Keratinocyte (primary cell): ENCODE data around the gene CYFIP1. TPM values are rescaled to one million over a fixed set of nuclear protein-coding genes. Genes with fewer than 3 reads are reported as not detected.

Experiments
- DNase-seq: peaks from one replicate; pipeline ENCODE4 v3.0.0-alpha.2; 2011; ENCODE audit warnings: low read depth, missing footprints, low spot score
- FAIRE-seq: peaks from 2 replicates; lab custom pipeline; 2011; peaks lifted over from hg19 to GRCh38; lab: Jason Lieb, UNC
- H2AFZ ChIP-seq: 2 replicates; pipeline ENCODE4 v1.6.0; 2012; ENCODE audit warnings: low read length, control low read depth, inconsistent platforms; ENCODE audit not compliant: control insufficient read depth
- H3K27ac ChIP-seq: 2 replicates; pipeline ENCODE4 v1.5.1; 2011; ENCODE audit warnings: low read length; ENCODE audit not compliant: control insufficient read depth, insufficient read depth
- H3K27me3 ChIP-seq: 3 replicates; pipeline ENCODE4 v1.6.0; 2011; ENCODE audit warnings: low read length; ENCODE audit not compliant: control insufficient read depth, insufficient read depth; ENCODE audit errors: extremely low read depth
- H3K36me3 ChIP-seq, 2 experiments: 2 replicates in 1 of 2; 3 replicates in 1 of 2; pipeline ENCODE4 v1.5.1; 2011; ENCODE audit warnings: low read length in 2 of 2, mild to moderate bottlenecking in 1 of 2; ENCODE audit not compliant: control insufficient read depth in 2 of 2, insufficient read depth in 2 of 2; ENCODE audit errors: extremely low read depth in 1 of 2
- H3K4me1 ChIP-seq: 3 replicates; pipeline ENCODE4 v1.5.1; 2011; ENCODE audit warnings: low read length; ENCODE audit not compliant: control insufficient read depth, insufficient read depth; ENCODE audit errors: extremely low read depth
- H3K4me2 ChIP-seq: 3 replicates; pipeline ENCODE4 v1.6.0; 2011; ENCODE audit warnings: low read depth, low read length; ENCODE audit not compliant: control insufficient read depth, insufficient read depth; ENCODE audit errors: extremely low read depth
- H3K4me3 ChIP-seq, 3 experiments: fragments of 200-600 bp in 1 of 3; sonication (generic) in 1 of 3; 2 replicates in 2 of 3; 3 replicates in 1 of 3; pipeline ENCODE4 v1.5.1; 2011 to 2016; ENCODE audit warnings: low read length in 3 of 3, mild to moderate bottlenecking in 3 of 3, control low read depth in 2 of 3, inconsistent platforms in 1 of 3, low read depth in 1 of 3, mixed read lengths in 1 of 3, mixed run types in 1 of 3, moderate library complexity in 1 of 3; ENCODE audit not compliant: control insufficient read depth in 2 of 3, insufficient read depth in 2 of 3; ENCODE audit errors: extremely low read depth in 1 of 3
- H3K79me2 ChIP-seq: 2 replicates; pipeline ENCODE4 v1.6.0; 2012; ENCODE audit warnings: low read length; ENCODE audit not compliant: control insufficient read depth, insufficient read depth
- H3K9ac ChIP-seq: 3 replicates; pipeline ENCODE4 v1.6.0; 2011; ENCODE audit warnings: low read length; ENCODE audit not compliant: control insufficient read depth, insufficient read depth; ENCODE audit errors: extremely low read depth
- H3K9me1 ChIP-seq: 3 replicates; pipeline ENCODE4 v1.6.0; 2011; ENCODE audit warnings: low read length; ENCODE audit not compliant: control insufficient read depth, insufficient read depth; ENCODE audit errors: extremely low read depth
- H3K9me3 ChIP-seq: 2 replicates; pipeline ENCODE4 v1.5.1; 2012; ENCODE audit warnings: low read depth, low read length; ENCODE audit not compliant: control insufficient read depth
- H4K20me1 ChIP-seq: 3 replicates; pipeline ENCODE4 v1.6.0; 2011; ENCODE audit warnings: low read length; ENCODE audit not compliant: control insufficient read depth, insufficient read depth; ENCODE audit errors: extremely low read depth
- CTCF ChIP-seq, 3 experiments: IDR thresholded peaks in 1 of 3; conservative IDR thresholded peaks in 1 of 3; optimal IDR thresholded peaks in 1 of 3; 2 replicates in 2 of 3; 3 replicates in 1 of 3; pipeline versions ENCODE3 to v1.5.1; 2011; ENCODE audit warnings: low read length in 3 of 3, mild to moderate bottlenecking in 3 of 3, moderate library complexity in 2 of 3, control low read depth in 1 of 3, inconsistent platforms in 1 of 3; ENCODE audit not compliant: insufficient read depth in 2 of 3; ENCODE audit errors: extremely low read depth in 1 of 3
- EZH2 ChIP-seq: IDR thresholded peaks from one replicate; pipeline ENCODE4 v1.6.1; 2012; ENCODE audit warnings: inconsistent platforms, mild to moderate bottlenecking, low read length, moderate library complexity
- dilution Hi-C: fragments of 300-500 bp; cut with MboI; formaldehyde crosslinking; loops from one replicate; pipeline ENCODE4 v1.7.0; 2020; ENCODE audit warnings: low sequenced_read_pairs; ENCODE audit not compliant: extremely low pct_ligation_motif_present
- polyA plus RNA-seq, 5 experiments: library from polyadenylated mRNA; depleted of rRNA in 3 of 5; stranded (reverse) in 3 of 5; stranded (forward) in 1 of 5; unstranded in 1 of 5; fragments of >200 nt; gene quantifications; 1 replicate in 1 of 5; 2 replicates in 3 of 5; 3 replicates in 1 of 5; pipeline versions ENCODE4 v1.2.1 to v1.2.3, GENCODE V29; 2011 to 2012; ENCODE audit warnings: missing spikeins in 2 of 5, low read depth in 1 of 5, low replicate concordance in 1 of 5

CYFIP1 gene
- polyA plus RNA-seq, 1 donor (not counting 4 experiments of a cell fraction or from before 2014, with no cell fraction given): 72.3 TPM

GRCh38 chr15:22884344-22884743 lies 95.8 kb downstream of the CYFIP1 start:
- dilution Hi-C loops: no loop called here
- Histone ChIP-seq H3K9me3 (no peaks in the 10 kb centered on the region), H2AFZ (no peak overlapping the region), H3K4me3 (no peak overlapping the region), H4K20me1 (peaks cover 5% of the 10 kb centered on the region), H3K36me3 (peaks cover 21 to 27% of the 10 kb centered on the region in 2 experiments), H3K9ac (no peak overlapping the region), H3K4me2 (no peak overlapping the region), H3K9me1 (no peaks in the 10 kb centered on the region), H3K27ac (no peak overlapping the region), H3K4me1 (peaks cover 3% of the 10 kb centered on the region), H3K79me2 (no peaks in the 10 kb centered on the region), H3K27me3 (no peaks in the 10 kb centered on the region)
- no peak for DNase-seq
- TF ChIP-seq EZH2 (no peak), CTCF (optimal IDR thresholded peaks at IDR 0.05 in 1 of 3, IDR thresholded peaks at IDR 0.05 in 1 of 3, conservative IDR thresholded peaks at IDR 0.05 in 1 of 3; ENCODE audit: extremely low read depth in 1 of 3, insufficient read depth in 2 of 3, low read length in 3 of 3) (no peak)
- no peak for FAIRE-seq

GRCh38 chr15:22883196-22883595 lies 97.0 kb downstream of the CYFIP1 start:
- Histone ChIP-seq H4K20me1 (peaks cover 2% of the 10 kb centered on the region), H3K36me3 (peaks cover 22 to 25% of the 10 kb centered on the region in 2 experiments), H3K27me3 (no peaks in the 10 kb centered on the region), H3K4me3 (no peak overlapping the region), H3K9me3 (no peaks in the 10 kb centered on the region), H3K27ac (no peak overlapping the region), H3K9ac (no peak overlapping the region), H3K4me1 (peaks cover 3% of the 10 kb centered on the region), H3K4me2 (no peak overlapping the region), H3K79me2 (no peaks in the 10 kb centered on the region), H3K9me1 (no peaks in the 10 kb centered on the region), H2AFZ (no peak overlapping the region)
- dilution Hi-C loops: no loop called here
- FAIRE-seq (no peak), DNase-seq (no peak)
- TF ChIP-seq EZH2 (no peak), CTCF (optimal IDR thresholded peaks at IDR 0.05 in 1 of 3, IDR thresholded peaks at IDR 0.05 in 1 of 3, conservative IDR thresholded peaks at IDR 0.05 in 1 of 3; ENCODE audit: extremely low read depth in 1 of 3, insufficient read depth in 2 of 3, low read length in 3 of 3) (no peak)
